Activated CD4-positive, alpha-beta T cell treated with anti-CD3 and anti-CD28 coated beads for 4 hours (primary cell): Measurements from ENCODE around the gene ST8SIA1.

Experiments
- DNase-seq, 2 donors: peaks; one replicate each; pipeline ENCODE4 v3.0.0-alpha.2; 2020

Gene ST8SIA1

GRCh38 chr12:22230280-22230794, 104.2 kb downstream of the ST8SIA1 start:
- no peak for DNase-seq

GRCh38 chr12:22229652-22230279, 104.7 kb downstream of the ST8SIA1 start:
- DNase-seq: no peak

GRCh38 chr12:22228022-22228875, 106.3 kb downstream of the ST8SIA1 start:
- no peak for DNase-seq

- no peak for DNase-seq
These were observed 111.2 kb downstream of the ST8SIA1 start for GRCh38 chr12:22223356-22223755.

- DNase-seq: no peak
These were observed 117.0 kb downstream of the ST8SIA1 start for GRCh38 chr12:22217556-22217955.

GRCh38 chr12:22215467-22216253, 118.8 kb downstream of the ST8SIA1 start:
- DNase-seq: no peak

- DNase-seq: no peak
These were observed 123.4 kb downstream of the ST8SIA1 start for GRCh38 chr12:22211128-22211527.

GRCh38 chr12:22209422-22209821, 125.1 kb downstream of the ST8SIA1 start:
- no peak for DNase-seq

GRCh38 chr12:22206111-22206728, 128.3 kb downstream of the ST8SIA1 start:
- DNase-seq: no peak

GRCh38 chr12:22204391-22204790, 130.1 kb downstream of the ST8SIA1 start:
- DNase-seq: no peak

- no peak for DNase-seq
These were observed 131.7 kb downstream of the ST8SIA1 start for GRCh38 chr12:22202847-22203246.

GRCh38 chr12:22201101-22201500, 133.4 kb downstream of the ST8SIA1 start:
- no peak for DNase-seq

- DNase-seq: no peak
These were observed 138.3 kb downstream of the ST8SIA1 start for GRCh38 chr12:22196236-22196635.

GRCh38 chr12:22190969-22191368, 143.5 kb downstream of the ST8SIA1 start:
- DNase-seq: no peak

GRCh38 chr12:22188431-22188830, 146.1 kb downstream of the ST8SIA1 start:
- DNase-seq: no peak

GRCh38 chr12:22180705-22181104, 153.8 kb downstream of the ST8SIA1 start:
- no peak for DNase-seq

GRCh38 chr12:22173177-22173576, 161.3 kb downstream of the ST8SIA1 start:
- DNase-seq: no peak

- no peak for DNase-seq
These were observed 162.0 kb downstream of the ST8SIA1 start for GRCh38 chr12:22172501-22172900.

GRCh38 chr12:22169376-22169775, 165.1 kb downstream of the ST8SIA1 start:
- DNase-seq: no peak

GRCh38 chr12:22164139-22164538, 170.4 kb downstream of the ST8SIA1 start:
- DNase-seq: no peak

GRCh38 chr12:22163594-22163993, 170.9 kb downstream of the ST8SIA1 start:
- no peak for DNase-seq

- no peak for DNase-seq
These were observed 174.0 kb downstream of the ST8SIA1 start for GRCh38 chr12:22160396-22161003.
